ENCODE results near the gene IRF4. TPM values are rescaled to one million over a fixed set of nuclear protein-coding genes. Genes with fewer than 3 reads are reported as not detected.
A peak's percentile ranks its signal among the peaks of the same experiment; 100 is the strongest.
"Not testable (repeated sequence)": the region's sequence is repeated elsewhere in the genome, so short reads cannot be mapped to it uniquely, and the experiment has no call there.

IRF4 gene
- total RNA-seq, 8 experiments from 2014 or later, result 0.04 to 0.24 (median 0.12) TPM; not detected in 2

GRCh38 chr6:364609-365540, 26.7 kb upstream of the IRF4 start:
- no peak for ATAC-seq (replicated peaks in 6 of 8)
- no peak overlapping the region for H3K4me3 ChIP-seq
- H3K27ac ChIP-seq, result no peak overlapping the region
- 25 to 70% (median 55%) methylated on average over 4 to 11 of the region's 11 CpGs for WGBS, 10 experiments
- H3K4me1 ChIP-seq (replicated peaks in 1 of 2), result no peaks in the 10 kb centered on the region
- in situ Hi-C loops (cut with MboI; ENCODE audit: low pct_unique_long_range_greater_than_20kb in 2 of 9, low sequenced_read_pairs in 9 of 9, unreplicated experiment in 9 of 9), result no loop called here

- Histone ChIP-seq H3K27ac (no peak overlapping the region), H3K4me1 (replicated peaks in 1 of 2) (no peaks in the 10 kb centered on the region), H3K4me3 (no peak overlapping the region)
- ATAC-seq (replicated peaks in 6 of 8), result no peak
- in situ Hi-C loops (cut with MboI; ENCODE audit: low pct_unique_long_range_greater_than_20kb in 2 of 9, low sequenced_read_pairs in 9 of 9, unreplicated experiment in 9 of 9), result no loop called here
- WGBS, 10 experiments, result 29 to 75% (median 55%) methylated on average over 5 to 6 of the region's 6 CpGs; no CpG with 5 or more reads in 1 of the 10 experiments
Measured at GRCh38 chr6:365835-366234, 25.7 kb upstream of the IRF4 start.

- Histone ChIP-seq H3K4me3 (no peak overlapping the region), H3K27ac (no peak overlapping the region), H3K4me1 (replicated peaks in 1 of 2) (no peaks in the 10 kb centered on the region)
- 28 to 76% (median 60%) methylated on average over 12 to 19 of the region's 19 CpGs for WGBS, 10 experiments
- in situ Hi-C loops (cut with MboI; ENCODE audit: low pct_unique_long_range_greater_than_20kb in 2 of 9, low sequenced_read_pairs in 9 of 9, unreplicated experiment in 9 of 9), result no loop called here
- no peak for ATAC-seq (replicated peaks in 6 of 8)
Measured at GRCh38 chr6:366389-367297, 24.9 kb upstream of the IRF4 start.

GRCh38 chr6:367298-367794, 24.2 kb upstream of the IRF4 start:
- in situ Hi-C loops (cut with MboI; ENCODE audit: low pct_unique_long_range_greater_than_20kb in 2 of 9, low sequenced_read_pairs in 9 of 9, unreplicated experiment in 9 of 9), result no loop called here
- no peaks in the 10 kb centered on the region for H3K4me1 ChIP-seq (replicated peaks in 1 of 2)
- no peak for ATAC-seq (replicated peaks in 6 of 8)
- no peak overlapping the region for H3K4me3 ChIP-seq
- H3K27ac ChIP-seq, result no peak overlapping the region
- 20 to 80% (median 56%) methylated on average over 2 to 8 of the region's 8 CpGs for WGBS, 10 experiments

GRCh38 chr6:367891-368630, 23.5 kb upstream of the IRF4 start:
- WGBS, 10 experiments, result 34 to 73% (median 61%) methylated on average over 5 to 15 of the region's 17 CpGs
- Histone ChIP-seq H3K27ac (no peak overlapping the region), H3K4me3 (no peak overlapping the region), H3K4me1 (replicated peaks in 1 of 2) (no peaks in the 10 kb centered on the region)
- ATAC-seq (replicated peaks in 6 of 8), result no peak
- in situ Hi-C loops (cut with MboI; ENCODE audit: low pct_unique_long_range_greater_than_20kb in 2 of 9, low sequenced_read_pairs in 9 of 9, unreplicated experiment in 9 of 9), result no loop called here

GRCh38 chr6:369559-370431, 21.8 kb upstream of the IRF4 start:
- no peak for ATAC-seq (replicated peaks in 6 of 8)
- no peak overlapping the region for H3K27ac ChIP-seq
- in situ Hi-C loops (cut with MboI; ENCODE audit: low pct_unique_long_range_greater_than_20kb in 2 of 9, low sequenced_read_pairs in 9 of 9, unreplicated experiment in 9 of 9), result no loop called here
- 30 to 73% (median 59%) methylated on average over 6 to 13 of the region's 13 CpGs for WGBS, 10 experiments
- H3K4me1 ChIP-seq (replicated peaks in 1 of 2), result no peaks in the 10 kb centered on the region
- H3K4me3 ChIP-seq, result no peak overlapping the region

- Histone ChIP-seq H3K4me3 (no peak overlapping the region), H3K4me1 (replicated peaks in 1 of 2) (no peaks in the 10 kb centered on the region), H3K27ac (no peak overlapping the region)
- 28 to 63% (median 52%) methylated on average over 3 to 6 of the region's 6 CpGs; no CpG with 5 or more reads in 2 of the 10 experiments for WGBS, 10 experiments
- no peak for ATAC-seq (replicated peaks in 6 of 8)
- in situ Hi-C loops (cut with MboI; ENCODE audit: low pct_unique_long_range_greater_than_20kb in 2 of 9, low sequenced_read_pairs in 9 of 9, unreplicated experiment in 9 of 9), result no loop called here
Measured at GRCh38 chr6:370555-370954, 21.0 kb upstream of the IRF4 start.

GRCh38 chr6:371851-372250, 19.7 kb upstream of the IRF4 start:
- in situ Hi-C loops (cut with MboI; ENCODE audit: low pct_unique_long_range_greater_than_20kb in 2 of 9, low sequenced_read_pairs in 9 of 9, unreplicated experiment in 9 of 9); H3K4me1 ChIP-seq (replicated peaks in 1 of 2); H3K27ac ChIP-seq; ATAC-seq (replicated peaks in 6 of 8); H3K4me3 ChIP-seq: not testable (repeated sequence)
- WGBS, 10 experiments, result 29 to 71% (median 55%) methylated on average over 1 to 2 of the region's 2 CpGs; no CpG with 5 or more reads in 4 of the 10 experiments

GRCh38 chr6:372336-372911, 19.1 kb upstream of the IRF4 start:
- Histone ChIP-seq H3K27ac (no peak overlapping the region), H3K4me1 (replicated peaks in 1 of 2) (no peaks in the 10 kb centered on the region), H3K4me3 (no peak overlapping the region)
- in situ Hi-C loops (cut with MboI; ENCODE audit: low pct_unique_long_range_greater_than_20kb in 2 of 9, low sequenced_read_pairs in 9 of 9, unreplicated experiment in 9 of 9), result no loop called here
- 38 to 75% (median 63%) methylated on average over 2 to 14 of the region's 16 CpGs; no CpG with 5 or more reads in 1 of the 10 experiments for WGBS, 10 experiments
- ATAC-seq (replicated peaks in 6 of 8), result no peak

GRCh38 chr6:373031-373430, 18.5 kb upstream of the IRF4 start:
- in situ Hi-C loops (cut with MboI; ENCODE audit: low pct_unique_long_range_greater_than_20kb in 2 of 9, low sequenced_read_pairs in 9 of 9, unreplicated experiment in 9 of 9), result no loop called here
- H3K4me1 ChIP-seq (replicated peaks in 1 of 2), result no peaks in the 10 kb centered on the region
- no peak overlapping the region for H3K4me3 ChIP-seq
- no peak for ATAC-seq (replicated peaks in 6 of 8)
- 40 to 93% (median 63%) methylated on average over 2 to 8 of the region's 8 CpGs for WGBS, 10 experiments
- no peak overlapping the region for H3K27ac ChIP-seq

- Histone ChIP-seq H3K27ac (no peak overlapping the region), H3K4me3 (no peak overlapping the region), H3K4me1 (replicated peaks in 1 of 2) (no peaks in the 10 kb centered on the region)
- WGBS, 10 experiments, result 27 to 78% (median 48%) methylated on average over 11 to 26 of the region's 26 CpGs
- in situ Hi-C loops (cut with MboI; ENCODE audit: low pct_unique_long_range_greater_than_20kb in 2 of 9, low sequenced_read_pairs in 9 of 9, unreplicated experiment in 9 of 9), result no loop called here
- peak in 1 of 8 experiments; percentile 52 for ATAC-seq (replicated peaks in 6 of 8)
Measured at GRCh38 chr6:373773-374724, 17.5 kb upstream of the IRF4 start.
